Inflammatory macrophage (primary cell): ENCODE results near the gene CUX1.

Experiments used
- DNase-seq, 2 donors: peaks; one replicate each; pipeline ENCODE4 v3.0.0-alpha.2; 2020 to 2022

CUX1 gene

GRCh38 chr7:101940151-101940550 is 122.7 kb downstream of the CUX1 start:
- DNase-seq = no peak

- no peak for DNase-seq
Observed at GRCh38 chr7:101940830-101941229, 123.4 kb downstream of the CUX1 start.

- DNase-seq = no peak
Observed at GRCh38 chr7:101941481-101942383, 124.3 kb downstream of the CUX1 start.

GRCh38 chr7:101942603-101943210 is 125.3 kb downstream of the CUX1 start:
- DNase-seq = no peak

GRCh38 chr7:101943306-101943705 is 125.9 kb downstream of the CUX1 start:
- no peak for DNase-seq

- DNase-seq = peak in 1 of 2 donors; percentile 4
Observed at GRCh38 chr7:101943889-101944600, 126.6 kb downstream of the CUX1 start.

- DNase-seq = no peak
Observed at GRCh38 chr7:101944611-101945010, 127.2 kb downstream of the CUX1 start.

- no peak for DNase-seq
Observed at GRCh38 chr7:101945034-101945758, 127.8 kb downstream of the CUX1 start.

GRCh38 chr7:101947899-101948298 is 130.5 kb downstream of the CUX1 start:
- no peak for DNase-seq

GRCh38 chr7:101948650-101949049 is 131.2 kb downstream of the CUX1 start:
- DNase-seq = no peak

- no peak for DNase-seq
Observed at GRCh38 chr7:101950450-101951119, 133.2 kb downstream of the CUX1 start.

GRCh38 chr7:101951757-101952156 is 134.3 kb downstream of the CUX1 start:
- DNase-seq = no peak

GRCh38 chr7:101952355-101953247 is 135.2 kb downstream of the CUX1 start:
- DNase-seq = peak; percentile 75 to 77

GRCh38 chr7:101953248-101953819 is 135.9 kb downstream of the CUX1 start:
- DNase-seq = peak; percentile 66 to 67

GRCh38 chr7:101954499-101954898 is 137.1 kb downstream of the CUX1 start:
- DNase-seq = peak in 1 of 2 donors; percentile 4

GRCh38 chr7:101956130-101956529 is 138.7 kb downstream of the CUX1 start:
- no peak for DNase-seq

- DNase-seq = no peak
Observed at GRCh38 chr7:101957744-101958525, 140.5 kb downstream of the CUX1 start.

GRCh38 chr7:101959342-101959741 is 141.9 kb downstream of the CUX1 start:
- DNase-seq = no peak

- no peak for DNase-seq
Observed at GRCh38 chr7:101959829-101960228, 142.4 kb downstream of the CUX1 start.

GRCh38 chr7:101960323-101960722 is 142.9 kb downstream of the CUX1 start:
- DNase-seq = no peak
